Measurements from ENCODE around the gene SLC39A6.

SLC39A6 gene

GRCh38 chr18:36107477-36107876 lies 21.7 kb downstream of the SLC39A6 start:
- no peak overlapping the region for H3K4me3 ChIP-seq (ENCODE audit: low read depth, low read length)
- H3K27ac ChIP-seq (ENCODE audit: extremely low read depth, low read depth, low read length): no peak overlapping the region
- POLR2A ChIA-PET: no interaction called here
- no peaks in the 10 kb centered on the region for H3K4me1 ChIP-seq (ENCODE audit: control insufficient read depth, insufficient read depth, low read length)
- H3K9me3 ChIP-seq (ENCODE audit: control insufficient read depth, insufficient read depth, low read depth, low read length): no peaks in the 10 kb centered on the region
- no peak for TF ChIP-seq ZNF169 (tag by site-specific recombination; IDR thresholded peaks at IDR 0.05)
- no peak for TF ChIP-seq KLF8 (tag by site-specific recombination; IDR thresholded peaks at IDR 0.05)
- no peak for TF ChIP-seq ZNF140 (tag by site-specific recombination; IDR thresholded peaks at IDR 0.05)
- no peak for TF ChIP-seq KLF17 (tag by site-specific recombination; IDR thresholded peaks at IDR 0.05)
- no peak for TF ChIP-seq ZNF423 (tag by site-specific recombination; IDR thresholded peaks at IDR 0.05)
- no peak for TF ChIP-seq OVOL3 (tag by site-specific recombination; IDR thresholded peaks at IDR 0.05)
- TF ChIP-seq ZNF548 (tag by site-specific recombination; IDR thresholded peaks at IDR 0.05): no peak
- TF ChIP-seq PRDM4 (tag by site-specific recombination; IDR thresholded peaks at IDR 0.05): no peak
- no peak for TF ChIP-seq ZNF24 (tag by site-specific recombination; IDR thresholded peaks at IDR 0.05)
- TF ChIP-seq ZBTB17 (tag by site-specific recombination; IDR thresholded peaks at IDR 0.05): no peak
- no peak for TF ChIP-seq KLF16 (tag by site-specific recombination; IDR thresholded peaks at IDR 0.05)
- TF ChIP-seq KLF1 (tag by site-specific recombination; IDR thresholded peaks at IDR 0.05): no peak
- TF ChIP-seq GFI1B (tag by site-specific recombination; IDR thresholded peaks at IDR 0.05): no peak
- no peak for TF ChIP-seq ZNF175 (tag by site-specific recombination; IDR thresholded peaks at IDR 0.05)
- no peak for TF ChIP-seq ZSCAN18 (tag by site-specific recombination; IDR thresholded peaks at IDR 0.05)
- TF ChIP-seq ZNF777 (tag by site-specific recombination; IDR thresholded peaks at IDR 0.05; ENCODE audit: borderline replicate concordance): no peak
- TF ChIP-seq ZNF394 (tag by site-specific recombination; IDR thresholded peaks at IDR 0.05; ENCODE audit: borderline replicate concordance): no peak
- TF ChIP-seq REST (tag by site-specific recombination; IDR thresholded peaks at IDR 0.05): no peak
- H3K36me3 ChIP-seq (ENCODE audit: control insufficient read depth in 2 of 2, insufficient read depth in 1 of 2, low read length in 2 of 2): peaks cover 5 to 42% of the 10 kb centered on the region in 2 experiments; a peak in 2 of 3 replicates
- CTCF ChIA-PET: interaction anchor here (0.9 to 2.4 kb wide), 2 partner anchors 12 to 13 kb away, joined by 3 to 8 read pairs; no protein-coding TSS in a partner anchor

- CTCF ChIA-PET: interaction anchor here (1.3 kb wide), 1 partner anchor 9 kb away, joined by 3 read pairs; no protein-coding TSS in a partner anchor
- no peak overlapping the region for H3K27ac ChIP-seq (ENCODE audit: extremely low read depth, low read depth, low read length)
- POLR2A ChIA-PET: no interaction called here
- peaks cover 0 to 18% of the 10 kb centered on the region in 2 experiments; a peak in 1 of 3 replicates for H3K36me3 ChIP-seq (ENCODE audit: control insufficient read depth in 2 of 2, insufficient read depth in 1 of 2, low read length in 2 of 2)
- H3K9me3 ChIP-seq (ENCODE audit: control insufficient read depth, insufficient read depth, low read depth, low read length): no peaks in the 10 kb centered on the region
- no peak overlapping the region for H3K4me3 ChIP-seq (ENCODE audit: low read depth, low read length)
- no peaks in the 10 kb centered on the region for H3K4me1 ChIP-seq (ENCODE audit: control insufficient read depth, insufficient read depth, low read length)
- TF ChIP-seq PATZ1 (tag by site-specific recombination; IDR thresholded peaks at IDR 0.05) (no peak), ZNF48 (tag by site-specific recombination; IDR thresholded peaks at IDR 0.05) (no peak), ZNF423 (tag by site-specific recombination; IDR thresholded peaks at IDR 0.05) (no peak), ZNF394 (tag by site-specific recombination; IDR thresholded peaks at IDR 0.05; ENCODE audit: borderline replicate concordance) (no peak), ZNF266 (tag by site-specific recombination; IDR thresholded peaks at IDR 0.05; ENCODE audit: low read depth) (no peak), YY1 (tag by site-specific recombination; IDR thresholded peaks at IDR 0.05) (no peak), BCL11A (tag by site-specific recombination; IDR thresholded peaks at IDR 0.05; ENCODE audit: low read depth) (no peak), ZNF23 (tag by site-specific recombination; IDR thresholded peaks at IDR 0.05; ENCODE audit: borderline replicate concordance) (no peak), MZF1 (tag by site-specific recombination; IDR thresholded peaks at IDR 0.05; ENCODE audit: borderline replicate concordance) (no peak), ZNF701 (tag by site-specific recombination; IDR thresholded peaks at IDR 0.05) (no peak), ZNF677 (tag by site-specific recombination; IDR thresholded peaks at IDR 0.05) (no peak)
Observed at GRCh38 chr18:36104749-36105148, 24.4 kb downstream of the SLC39A6 start.
